Aorta (tissue), 5 donors: ENCODE data around the gene SPATA19. TPM values are rescaled to one million over a fixed set of nuclear protein-coding genes. Genes with fewer than 3 reads are reported as not detected.
"Not testable (repeated sequence)": the region's sequence is repeated elsewhere in the genome, so short reads cannot be mapped to it uniquely, and the experiment has no call there.

Source experiments
- ATAC-seq: fragments of 200-7000 bp; cut with Tn5 transposase; one replicate; pipeline ENCODE4 v1.9.1; 2022; ENCODE audit warnings: moderate library complexity; ENCODE audit not compliant: low FRiP score
- DNase-seq, 2 donors: peaks; one replicate each; pipeline ENCODE4 v3.0.0-alpha.2; 2020
- H3K27ac ChIP-seq, 2 donors: one replicate each; pipeline ENCODE4 v1.5.1; 2013; ENCODE audit warnings: low read length in 2 of 2, mild to moderate bottlenecking in 2 of 2, moderate library complexity in 2 of 2, control low read depth in 1 of 2, inconsistent platforms in 1 of 2, low read depth in 1 of 2
- H3K27me3 ChIP-seq, 2 donors: one replicate each; pipeline ENCODE4 v1.6.1; 2013; ENCODE audit warnings: control low read depth in 1 of 2, low read length in 1 of 2, mild to moderate bottlenecking in 1 of 2, moderate library complexity in 1 of 2; ENCODE audit not compliant: insufficient read depth in 2 of 2, control insufficient read depth in 1 of 2
- H3K36me3 ChIP-seq, 2 donors: one replicate each; pipeline ENCODE4 v1.6.1; 2013; ENCODE audit warnings: control low read depth in 1 of 2, low read length in 1 of 2, mild to moderate bottlenecking in 1 of 2; ENCODE audit not compliant: insufficient read depth in 2 of 2, control insufficient read depth in 1 of 2
- H3K4me1 ChIP-seq, 2 donors: one replicate each; pipeline ENCODE4 v1.6.1; 2013; ENCODE audit warnings: low read length in 2 of 2, control low read depth in 1 of 2, mild to moderate bottlenecking in 1 of 2, moderate library complexity in 1 of 2; ENCODE audit not compliant: insufficient read depth in 2 of 2, control insufficient read depth in 1 of 2
- H3K4me3 ChIP-seq, 2 donors: one replicate each; pipeline ENCODE4 v1.5.1; 2013; ENCODE audit warnings: low read length in 2 of 2, control low read depth in 1 of 2, mild to moderate bottlenecking in 1 of 2
- H3K9me3 ChIP-seq: one replicate; pipeline ENCODE4 v1.6.1; 2013; ENCODE audit warnings: mild to moderate bottlenecking, low read length; ENCODE audit not compliant: control insufficient read depth
- WGBS, 2 donors: extraction: QIAGEN DNeasy Blood & Tissue Kit; methylation state at CpG; one replicate each; pipeline ENCODE4 v1.1.7; 2013; 5-methylcytosine and 5-hydroxymethylcytosine counted together
- intact Hi-C, 2 donors: fragments of 100-400 bp; cut with DNase I; formaldehyde crosslinking; loops; one replicate each; pipeline versions ENCODE4 v1.14.2 to v1.15.0; 2022
- polyA plus RNA-seq, 2 donors: library from polyadenylated mRNA; stranded (reverse); fragments of 200-250 nt; gene quantifications; one replicate each; pipeline ENCODE4 v1.2.3, GENCODE V29; 2013
- total RNA-seq, 2 donors: library from RNA; stranded (reverse); fragmentation: NEBNext Ultra II Directional; extraction: Animal tissue kit (Norgen Biotek cat#: 25700); gene quantifications; one replicate each; pipeline ENCODE4 v1.2.1, GENCODE V29; 2021
- donor health status: healthy with polysubstance abuse.
- donor health status: Bipolar disorder and iron deficiency.
- donor health status: DM: no; HTN: no; CAD: no.
- donor health status: DM: no; HTN: no; CAD: no.
- donor health status: DM: yes; HTN: yes; CAD: no.

SPATA19 gene
- total and polyA plus RNA-seq, 4 donors = not detected

- ATAC-seq (no peak), DNase-seq (no peak)
- 79 to 81% methylated on average over 3 of the region's 3 CpGs for WGBS, 2 donors
- no peak overlapping the region for H3K27ac ChIP-seq
- H3K4me1 ChIP-seq = no peaks in the 10 kb centered on the region
- no peaks in the 10 kb centered on the region for H3K27me3 ChIP-seq
- intact Hi-C loops = no loop called here
- no peaks in the 10 kb centered on the region for H3K36me3 ChIP-seq
- peaks cover 10% of the 10 kb centered on the region for H3K9me3 ChIP-seq
- H3K4me3 ChIP-seq = no peak overlapping the region
Measured at GRCh38 chr11:133886029-133886428, 40.7 kb upstream of the SPATA19 start.

GRCh38 chr11:133872160-133872559 lies 26.8 kb upstream of the SPATA19 start:
- Histone ChIP-seq H3K36me3 (no peaks in the 10 kb centered on the region), H3K27me3 (no peaks in the 10 kb centered on the region), H3K27ac (no peak overlapping the region), H3K4me3 (no peak overlapping the region), H3K4me1 (no peaks in the 10 kb centered on the region), H3K9me3 (no peaks in the 10 kb centered on the region)
- 37 to 79% methylated on average over 1 of the region's 1 CpG for WGBS, 2 donors
- intact Hi-C loops = no loop called here
- ATAC-seq = no peak
- no peak for DNase-seq

- DNase-seq = no peak
Measured at GRCh38 chr11:133867456-133867855, 22.1 kb upstream of the SPATA19 start.

DNA sequence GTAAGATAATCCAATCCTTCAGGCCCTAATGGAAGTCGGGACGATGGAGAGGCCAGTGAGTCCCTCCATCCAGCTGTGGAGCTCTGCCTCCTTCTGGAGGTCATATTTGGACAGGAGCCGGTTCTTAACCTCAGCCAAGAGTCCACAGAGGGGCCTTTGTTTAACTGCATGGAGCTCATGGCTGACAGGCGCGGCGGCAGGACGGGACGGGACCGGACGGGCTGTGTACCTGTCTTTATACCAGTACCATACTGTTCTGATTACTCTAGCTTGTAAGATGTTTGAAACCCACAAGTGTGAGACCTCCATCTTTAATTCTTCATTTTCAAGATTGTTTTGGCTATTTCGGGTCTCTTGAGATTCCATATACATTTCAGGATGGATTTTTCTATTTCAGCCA lies 20.2 kb upstream of the SPATA19 start:
- Histone ChIP-seq H3K27me3 (no peaks in the 10 kb centered on the region), H3K4me3 (no peak overlapping the region), H3K36me3 (no peaks in the 10 kb centered on the region), H3K9me3 (no peaks in the 10 kb centered on the region), H3K27ac (no peak overlapping the region), H3K4me1 (no peaks in the 10 kb centered on the region)
- 91 to 94% methylated on average over 11 of the region's 11 CpGs for WGBS, 2 donors
- intact Hi-C loops = no loop called here
- no peak for ATAC-seq
- no peak for DNase-seq

More at GRCh38 chr11:133867456-133867855, 22.1 kb upstream of the SPATA19 start:
- intact Hi-C loops = no loop called here
- no peak overlapping the region for H3K4me3 ChIP-seq
- H3K27ac ChIP-seq = no peak overlapping the region
- no peaks in the 10 kb centered on the region for H3K9me3 ChIP-seq
- no peaks in the 10 kb centered on the region for H3K36me3 ChIP-seq
- H3K27me3 ChIP-seq = no peaks in the 10 kb centered on the region
- no peaks in the 10 kb centered on the region for H3K4me1 ChIP-seq
- ATAC-seq = no peak

GRCh38 chr11:133864756-133865155 lies 19.4 kb upstream of the SPATA19 start:
- Histone ChIP-seq H3K36me3 (no peaks in the 10 kb centered on the region), H3K4me1 (no peaks in the 10 kb centered on the region), H3K27me3 (no peaks in the 10 kb centered on the region), H3K9me3 (no peaks in the 10 kb centered on the region), H3K27ac (no peak overlapping the region), H3K4me3 (no peak overlapping the region)
- no peak for ATAC-seq
- WGBS, 2 donors = 95% methylated on average over 26 of the region's 26 CpGs
- intact Hi-C loops = no loop called here
- DNase-seq = peak in 1 of 2 donors; percentile 45

- ATAC-seq = no peak
Measured at GRCh38 chr11:133860151-133860550, 14.8 kb upstream of the SPATA19 start.

GRCh38 chr11:133854330-133854960 lies 9.1 kb upstream of the SPATA19 start:
- H3K4me3 ChIP-seq, DNase-seq, H3K4me1 ChIP-seq, H3K36me3 ChIP-seq, ATAC-seq, H3K9me3 ChIP-seq, intact Hi-C loops, H3K27ac ChIP-seq, H3K27me3 ChIP-seq: not testable (repeated sequence)
- WGBS, 2 donors = 33 to 39% methylated on average over 13 of the region's 13 CpGs

More at GRCh38 chr11:133860151-133860550, 14.8 kb upstream of the SPATA19 start:
- Histone ChIP-seq H3K9me3 (no peaks in the 10 kb centered on the region), H3K4me1 (no peaks in the 10 kb centered on the region), H3K27ac (no peak overlapping the region), H3K27me3 (no peaks in the 10 kb centered on the region), H3K36me3 (no peaks in the 10 kb centered on the region), H3K4me3 (no peak overlapping the region)
- WGBS, 2 donors = 53 to 60% methylated on average over 6 of the region's 6 CpGs
- no peak for DNase-seq
- intact Hi-C loops = no loop called here

DNA sequence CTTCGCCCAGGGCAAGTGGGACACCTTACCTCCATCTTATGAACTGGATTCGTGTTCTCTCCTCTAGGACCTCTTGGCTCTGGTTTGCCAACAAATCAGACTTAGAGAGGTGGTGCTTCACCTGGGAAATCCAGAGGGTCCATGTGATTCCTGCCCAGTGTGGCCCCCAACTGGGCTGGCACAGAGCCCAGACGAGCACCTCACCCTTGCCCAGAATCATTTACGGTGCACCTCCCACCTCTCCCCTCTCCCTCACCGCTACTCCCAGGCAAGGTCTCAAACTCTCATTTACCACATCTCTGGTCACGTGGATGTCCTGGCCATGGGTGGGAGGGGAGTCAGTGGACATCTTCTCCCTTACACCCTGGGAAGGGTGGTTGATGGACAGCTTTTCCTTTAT lies 1.1 kb downstream of the SPATA19 start:
- peaks cover 1% of the 10 kb centered on the region for H3K9me3 ChIP-seq
- intact Hi-C loops = no loop called here
- no peaks in the 10 kb centered on the region for H3K27me3 ChIP-seq
- ATAC-seq = no peak
- WGBS, 2 donors = 68 to 74% methylated on average over 6 of the region's 6 CpGs
- no peak overlapping the region for H3K4me3 ChIP-seq
- H3K27ac ChIP-seq = no peak overlapping the region
- H3K36me3 ChIP-seq = no peaks in the 10 kb centered on the region
- no peak for DNase-seq
- H3K4me1 ChIP-seq = no peaks in the 10 kb centered on the region

DNA sequence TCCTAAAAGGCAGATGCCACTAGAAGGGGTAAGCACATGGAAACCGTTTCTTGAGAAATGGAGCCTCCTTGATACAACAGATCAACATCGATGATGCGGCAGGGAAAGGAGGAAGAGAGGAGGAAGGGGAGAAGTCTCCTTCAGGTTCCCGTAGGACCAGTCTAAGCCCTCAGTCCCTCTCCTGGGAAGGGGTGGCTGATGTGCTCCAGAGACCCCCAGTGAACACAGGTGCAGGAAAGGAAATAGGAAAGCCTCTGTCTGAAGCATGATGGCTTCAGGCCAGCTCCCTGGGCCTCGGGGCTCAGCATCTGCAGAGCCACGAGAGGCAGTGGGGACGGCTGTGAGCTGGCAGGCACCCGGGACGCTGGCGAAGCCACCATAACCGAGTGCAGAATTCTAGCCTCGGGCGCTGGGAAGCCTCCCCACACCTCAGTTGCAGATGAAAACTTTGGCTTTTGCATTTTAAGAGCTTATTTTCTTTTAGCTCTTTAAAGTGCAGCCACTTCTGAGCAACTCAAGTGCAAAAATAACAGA lies 1.8 kb downstream of the SPATA19 start:
- Histone ChIP-seq H3K9me3 (peaks cover 1% of the 10 kb centered on the region), H3K27ac (no peak overlapping the region), H3K27me3 (no peaks in the 10 kb centered on the region), H3K36me3 (no peaks in the 10 kb centered on the region), H3K4me1 (no peaks in the 10 kb centered on the region), H3K4me3 (no peak overlapping the region)
- no peak for ATAC-seq
- intact Hi-C loops = no loop called here
- no peak for DNase-seq
- WGBS, 2 donors = 70 to 75% methylated on average over 13 of the region's 13 CpGs
